ENCODE results near the gene GRIK4.

GRCh38 chr11:120630122-120630521, 118.6 kb downstream of the GRIK4 start:
- TF ChIP-seq CTCF (IDR thresholded peaks at IDR 0.05) (no peak), POLR2A (IDR thresholded peaks at IDR 0.05) (no peak)
